Measurements from ENCODE around the gene SRC.

SRC gene

DNA sequence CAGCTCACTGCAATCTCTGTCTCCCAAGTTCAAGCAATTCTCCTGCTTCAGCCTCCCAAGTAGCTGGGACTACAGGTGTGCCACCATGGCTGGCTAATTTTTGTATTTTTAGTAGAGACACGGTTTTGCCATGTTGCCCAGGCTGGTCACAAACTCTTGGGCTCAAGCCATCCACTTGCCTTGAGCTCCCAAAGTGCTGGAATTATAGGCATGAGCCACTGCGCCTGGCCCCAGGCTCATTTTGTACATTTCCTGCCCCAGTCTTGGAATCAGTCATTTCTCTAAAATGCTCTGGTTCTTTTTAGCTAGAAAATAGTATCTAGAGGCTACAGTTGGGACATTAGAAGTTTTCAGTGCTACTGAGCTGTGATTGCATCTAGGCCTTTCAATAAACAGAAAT, 43.0 kb upstream of the SRC start:
- no peak for DNase-seq (ENCODE audit: extremely low spot score)
- CTCF ChIA-PET: no interaction called here
- POLR2A ChIA-PET: interaction anchor here (1.5 kb wide), 1 partner anchor 14 kb away, joined by 4 read pairs; the partner anchor contains the start of gene MANBAL
- TF ChIP-seq NFRKB (IDR thresholded peaks at IDR 0.05): no peak
- TF ChIP-seq HDGF (IDR thresholded peaks at IDR 0.05; ENCODE audit: borderline replicate concordance): no peak
- no peak for TF ChIP-seq ZNF384 (IDR thresholded peaks at IDR 0.05)
- TF ChIP-seq TARDBP (IDR thresholded peaks at IDR 0.05): no peak
- no peak for TF ChIP-seq ARNT (IDR thresholded peaks at IDR 0.05)
- no peak for TF ChIP-seq CTBP1 (IDR thresholded peaks at IDR 0.05; ENCODE audit: borderline replicate concordance)
- TF ChIP-seq ELF4 (IDR thresholded peaks at IDR 0.05): no peak
- TF ChIP-seq FOXM1 (IDR thresholded peaks at IDR 0.05; ENCODE audit: borderline replicate concordance): no peak
- no peak for TF ChIP-seq BHLHE40 (IDR thresholded peaks at IDR 0.05; ENCODE audit: borderline replicate concordance)
- no peak for TF ChIP-seq SUZ12 (IDR thresholded peaks at IDR 0.05)
- TF ChIP-seq LEF1 (IDR thresholded peaks at IDR 0.05; ENCODE audit: borderline replicate concordance): no peak
- no peak for TF ChIP-seq L3MBTL2 (conservative IDR thresholded peaks at IDR 0.05)

DNA sequence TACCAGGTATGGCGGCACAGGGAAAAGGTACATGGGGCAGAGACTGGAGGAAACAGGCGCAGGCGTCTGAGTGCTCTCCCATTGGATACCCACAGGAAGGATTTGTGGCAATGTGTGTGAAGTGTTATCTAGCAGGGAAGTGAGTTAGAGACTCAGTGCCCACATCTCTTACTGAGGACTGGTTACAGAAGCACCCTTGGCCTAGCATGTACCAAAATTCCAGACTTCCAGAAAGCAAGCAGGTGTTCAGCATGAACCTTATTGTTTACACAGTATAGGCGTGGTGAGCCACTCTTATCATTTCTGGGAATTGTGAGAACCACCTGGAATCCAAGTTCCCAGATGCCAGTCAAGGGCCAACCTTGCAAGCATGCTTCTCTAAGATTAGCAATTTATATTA, 42.3 kb upstream of the SRC start:
- no peak for DNase-seq (ENCODE audit: extremely low spot score)
- TF ChIP-seq HDGF (IDR thresholded peaks at IDR 0.05; ENCODE audit: borderline replicate concordance) (no peak), BHLHE40 (IDR thresholded peaks at IDR 0.05; ENCODE audit: borderline replicate concordance) (no peak), FOXA1 (IDR thresholded peaks at IDR 0.05) (no peak), PKNOX1 (IDR thresholded peaks at IDR 0.05) (no peak), LEF1 (IDR thresholded peaks at IDR 0.05; ENCODE audit: borderline replicate concordance) (no peak), NFRKB (IDR thresholded peaks at IDR 0.05) (no peak), ARNT (IDR thresholded peaks at IDR 0.05) (no peak), SUZ12 (IDR thresholded peaks at IDR 0.05) (no peak), L3MBTL2 (conservative IDR thresholded peaks at IDR 0.05) (no peak), ZNF384 (IDR thresholded peaks at IDR 0.05) (no peak), SP1 (IDR thresholded peaks at IDR 0.05) (no peak), TARDBP (IDR thresholded peaks at IDR 0.05) (no peak), FOXM1 (IDR thresholded peaks at IDR 0.05; ENCODE audit: borderline replicate concordance) (no peak), FOXK2 (IDR thresholded peaks at IDR 0.05) (no peak), ELF4 (IDR thresholded peaks at IDR 0.05) (no peak), CTBP1 (IDR thresholded peaks at IDR 0.05; ENCODE audit: borderline replicate concordance) (no peak)
- ChIA-PET CTCF (no interaction called here), POLR2A (interaction anchor here (1.5 kb wide), 1 partner anchor 14 kb away, joined by 4 read pairs; the partner anchor contains the start of gene MANBAL)

- ChIA-PET CTCF (interaction anchor here (0.6 kb wide), 1 partner anchor 805 kb away, joined by 4 read pairs; no protein-coding TSS in a partner anchor), POLR2A (no interaction called here)
Observed at GRCh38 chr20:37305079-37305478, 40.9 kb upstream of the SRC start.

DNA sequence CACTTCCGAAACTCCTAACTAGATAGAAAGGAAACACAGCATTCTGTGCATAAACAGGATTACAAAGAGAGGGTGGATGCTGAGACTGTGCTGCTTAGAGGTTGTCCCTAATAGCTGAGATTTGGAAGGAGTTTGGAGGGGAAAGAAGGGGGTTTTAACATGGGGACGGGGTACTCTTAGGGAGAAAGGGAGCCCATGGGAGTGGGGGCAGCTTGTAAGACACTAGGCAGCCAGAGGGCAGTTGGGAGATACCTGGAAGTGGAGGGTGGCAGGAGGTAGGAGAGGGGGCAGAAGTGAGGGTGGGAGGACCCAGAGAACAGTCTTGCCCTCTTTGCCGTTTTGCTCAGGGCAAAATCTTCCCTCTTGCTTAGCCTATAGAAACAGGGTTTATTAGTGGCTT, 40.1 kb upstream of the SRC start:
- CTCF ChIA-PET: interaction anchor here (0.5 kb wide), 1 partner anchor 27 kb away, joined by 3 read pairs; no protein-coding TSS in a partner anchor
- DNase-seq (ENCODE audit: extremely low spot score): no peak
- TF ChIP-seq HDGF (IDR thresholded peaks at IDR 0.05; ENCODE audit: borderline replicate concordance): no peak
- TF ChIP-seq FOXA1 (IDR thresholded peaks at IDR 0.05): no peak
- TF ChIP-seq PKNOX1 (IDR thresholded peaks at IDR 0.05): no peak
- TF ChIP-seq SP1 (IDR thresholded peaks at IDR 0.05): no peak
- TF ChIP-seq NFRKB (IDR thresholded peaks at IDR 0.05): no peak
- no peak for TF ChIP-seq ARNT (IDR thresholded peaks at IDR 0.05)
- no peak for TF ChIP-seq LEF1 (IDR thresholded peaks at IDR 0.05; ENCODE audit: borderline replicate concordance)
- no peak for TF ChIP-seq ELF4 (IDR thresholded peaks at IDR 0.05)
- TF ChIP-seq BHLHE40 (IDR thresholded peaks at IDR 0.05; ENCODE audit: borderline replicate concordance): no peak
- TF ChIP-seq ZNF384 (IDR thresholded peaks at IDR 0.05): no peak
- TF ChIP-seq L3MBTL2 (conservative IDR thresholded peaks at IDR 0.05): no peak
- TF ChIP-seq FOXK2 (IDR thresholded peaks at IDR 0.05): no peak
- TF ChIP-seq CTBP1 (IDR thresholded peaks at IDR 0.05; ENCODE audit: borderline replicate concordance): no peak
- POLR2A ChIA-PET: no interaction called here

More at GRCh38 chr20:37305079-37305478, 40.9 kb upstream of the SRC start:
- no peak for DNase-seq (ENCODE audit: extremely low spot score)
- TF ChIP-seq L3MBTL2 (conservative IDR thresholded peaks at IDR 0.05): no peak
- no peak for TF ChIP-seq LEF1 (IDR thresholded peaks at IDR 0.05; ENCODE audit: borderline replicate concordance)
- TF ChIP-seq PKNOX1 (IDR thresholded peaks at IDR 0.05): no peak
- no peak for TF ChIP-seq ZNF384 (IDR thresholded peaks at IDR 0.05)
- no peak for TF ChIP-seq SP1 (IDR thresholded peaks at IDR 0.05)
- TF ChIP-seq BHLHE40 (IDR thresholded peaks at IDR 0.05; ENCODE audit: borderline replicate concordance): no peak
- TF ChIP-seq TARDBP (IDR thresholded peaks at IDR 0.05): no peak
- no peak for TF ChIP-seq FOXM1 (IDR thresholded peaks at IDR 0.05; ENCODE audit: borderline replicate concordance)
- no peak for TF ChIP-seq SUZ12 (IDR thresholded peaks at IDR 0.05)
- TF ChIP-seq FOXA1 (IDR thresholded peaks at IDR 0.05): no peak
- TF ChIP-seq ARNT (IDR thresholded peaks at IDR 0.05): no peak
- TF ChIP-seq NFRKB (IDR thresholded peaks at IDR 0.05): no peak
- TF ChIP-seq CTBP1 (IDR thresholded peaks at IDR 0.05; ENCODE audit: borderline replicate concordance): no peak
- no peak for TF ChIP-seq FOXK2 (IDR thresholded peaks at IDR 0.05)
- TF ChIP-seq HDGF (IDR thresholded peaks at IDR 0.05; ENCODE audit: borderline replicate concordance): no peak
- no peak for TF ChIP-seq ELF4 (IDR thresholded peaks at IDR 0.05)

- ChIA-PET CTCF (no interaction called here), POLR2A (no interaction called here)
- TF ChIP-seq SP1 (IDR thresholded peaks at IDR 0.05) (no peak), FOXM1 (IDR thresholded peaks at IDR 0.05; ENCODE audit: borderline replicate concordance) (no peak)
- DNase-seq (ENCODE audit: extremely low spot score): no peak
Observed at GRCh38 chr20:37308086-37309050, 37.6 kb upstream of the SRC start.
